ENCODE data around the gene C2orf76.

- TF ChIP-seq REST (IDR thresholded peaks at IDR 0.05) (no peak), POLR2A (IDR thresholded peaks at IDR 0.05; ENCODE audit: low read length) (no peak), CTCF (IDR thresholded peaks at IDR 0.05) (no peak), RCOR1 (IDR thresholded peaks at IDR 0.05; ENCODE audit: low read depth, low read length) (no peak), CEBPB (IDR thresholded peaks at IDR 0.05) (no peak), JUN (IDR thresholded peaks at IDR 0.05) (no peak)
These were observed 86.0 kb downstream of the C2orf76 start for GRCh38 chr2:119280680-119281079.

Data from A549 (cell line).